Astrocyte (in vitro differentiated cells and primary cell): ENCODE data around the gene MRAP.

ENCODE experiments used
- CTCF ChIP-seq: IDR thresholded peaks from 2 replicates; pipeline ENCODE4 v1.5.1; 2011; ENCODE audit warnings: low read depth, mild to moderate bottlenecking, inconsistent platforms, low read length, moderate library complexity; ENCODE audit not compliant: insufficient read depth
- EZH2 ChIP-seq: IDR thresholded peaks from 2 replicates; pipeline ENCODE4 v1.6.1; 2012; ENCODE audit warnings: mild to moderate bottlenecking, low read length, inconsistent platforms; ENCODE audit not compliant: insufficient read depth

DNA sequence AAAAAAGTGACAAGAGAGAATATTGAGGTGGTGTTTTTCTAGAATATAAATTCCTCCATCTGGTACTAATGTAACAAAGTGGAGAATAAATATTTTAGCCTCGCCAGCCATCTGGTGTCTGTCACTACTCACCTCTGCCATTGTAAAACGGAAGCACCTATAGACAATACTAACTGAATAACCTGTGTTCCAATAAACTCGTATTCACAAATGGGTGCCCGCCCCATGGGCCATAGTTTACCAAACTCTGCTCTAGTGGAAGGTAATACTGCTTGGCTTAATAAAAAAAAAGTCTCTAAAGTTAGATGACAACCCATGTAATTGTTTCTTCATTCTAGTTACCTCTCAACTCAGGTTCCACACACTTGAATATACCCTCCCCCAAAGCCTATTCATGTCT, 27.9 kb upstream of the MRAP start:
- no peak for TF ChIP-seq CTCF
- no peak for TF ChIP-seq EZH2
